Stimulated activated memory B cell treated with anti-CD40 and anti-IgM and Interleukin-4, amounts not matched to agents 10 μg/mL and 1 μg/mL and 100 μg/mL, for 72 hours (primary cell): Measurements from ENCODE around the gene MED16.
A peak's percentile ranks its signal among the peaks of the same experiment; 100 is the strongest.

Experiments used
- ATAC-seq: fragments of 150-1000 bp; cut with Tn5 transposase; 2 replicates; pipeline ENCODE4 v1.10.0; 2021
- H3K27ac Mint-ChIP-seq: one replicate; pipeline ENCODE4 v1.8.0; 2022; ENCODE audit warnings: mild to moderate bottlenecking, mixed read lengths
- H3K27me3 Mint-ChIP-seq: one replicate; pipeline ENCODE4 v1.8.0; 2022; ENCODE audit warnings: mixed read lengths
- H3K36me3 Mint-ChIP-seq: one replicate; pipeline ENCODE4 v1.8.0; 2022; ENCODE audit warnings: mixed read lengths
- H3K4me1 Mint-ChIP-seq: one replicate; pipeline ENCODE4 v1.8.0; 2022; ENCODE audit warnings: mixed read lengths
- H3K4me3 Mint-ChIP-seq: one replicate; pipeline ENCODE4 v1.8.0; 2022; ENCODE audit warnings: mild to moderate bottlenecking, moderate library complexity, mixed read lengths
- H3K9me3 Mint-ChIP-seq: one replicate; pipeline ENCODE4 v1.8.0; 2022; ENCODE audit warnings: mixed read lengths

The MED16 gene

GRCh38 chr19:892894-893689, at the start of gene MED16, which contains the start of gene RNU6-9:
TSS of gene MED16 (minus strand) at chr19:893187. CDS start at chr19:891131, 2,056 bp downstream.
TSS of gene RNU6-9 (plus strand) at chr19:893484.
- Mint-ChIP-seq H3K27me3 (no peaks in the 10 kb centered on the region), H3K27ac (peak within 1 kb of the TSS; percentile 100), H3K4me1 (peaks cover 47% of the 10 kb centered on the region), H3K4me3 (peak within 1 kb of the TSS; percentile 95), H3K36me3 (peaks cover 20% of the 10 kb centered on the region), H3K9me3 (no peaks in the 10 kb centered on the region)
- ATAC-seq = peak; percentile 92

GRCh38 chr19:942133-942645, 49.2 kb upstream of the MED16 start:
- Mint-ChIP-seq H3K27me3 (no peaks in the 10 kb centered on the region), H3K36me3 (peaks cover 62% of the 10 kb centered on the region), H3K9me3 (no peaks in the 10 kb centered on the region), H3K4me1 (peaks cover 63% of the 10 kb centered on the region), H3K4me3 (peak overlapping the region; percentile 36), H3K27ac (peak overlapping the region; percentile 92)
- ATAC-seq = no peak

GRCh38 chr19:941292-942132, 48.5 kb upstream of the MED16 start:
- Mint-ChIP-seq H3K36me3 (peaks cover 68% of the 10 kb centered on the region), H3K27ac (peak overlapping the region; percentile 92), H3K9me3 (no peaks in the 10 kb centered on the region), H3K27me3 (no peaks in the 10 kb centered on the region), H3K4me1 (peaks cover 63% of the 10 kb centered on the region), H3K4me3 (peak overlapping the region; percentile 76)
- no peak for ATAC-seq

- Mint-ChIP-seq H3K4me3 (peak overlapping the region; percentile 78), H3K9me3 (no peaks in the 10 kb centered on the region), H3K27me3 (no peaks in the 10 kb centered on the region), H3K36me3 (peaks cover 72% of the 10 kb centered on the region), H3K4me1 (peaks cover 61% of the 10 kb centered on the region), H3K27ac (peak overlapping the region; percentile 92)
- peak; percentile 76 for ATAC-seq
These were observed 47.8 kb upstream of the MED16 start for GRCh38 chr19:940591-941291.

- ATAC-seq = no peak
- Mint-ChIP-seq H3K27me3 (no peaks in the 10 kb centered on the region), H3K4me1 (peaks cover 58% of the 10 kb centered on the region), H3K36me3 (peaks cover 75% of the 10 kb centered on the region), H3K9me3 (no peaks in the 10 kb centered on the region), H3K27ac (peak overlapping the region; percentile 92), H3K4me3 (peak overlapping the region; percentile 78)
These were observed 46.9 kb upstream of the MED16 start for GRCh38 chr19:939922-940321.

GRCh38 chr19:939439-939838, 46.5 kb upstream of the MED16 start:
- peaks cover 70% of the 10 kb centered on the region for H3K36me3 Mint-ChIP-seq
- H3K27ac Mint-ChIP-seq = peak overlapping the region; percentile 92
- no peak for ATAC-seq
- H3K9me3 Mint-ChIP-seq = no peaks in the 10 kb centered on the region
- H3K27me3 Mint-ChIP-seq = no peaks in the 10 kb centered on the region
- peak overlapping the region; percentile 78 for H3K4me3 Mint-ChIP-seq
- peaks cover 54% of the 10 kb centered on the region for H3K4me1 Mint-ChIP-seq

- Mint-ChIP-seq H3K27me3 (no peaks in the 10 kb centered on the region), H3K36me3 (peaks cover 60% of the 10 kb centered on the region), H3K4me1 (peaks cover 58% of the 10 kb centered on the region), H3K9me3 (no peaks in the 10 kb centered on the region), H3K27ac (peak overlapping the region; percentile 81), H3K4me3 (no peak overlapping the region)
- no peak for ATAC-seq
These were observed 45.4 kb upstream of the MED16 start for GRCh38 chr19:938233-938923.

GRCh38 chr19:937259-937694, 44.3 kb upstream of the MED16 start:
- H3K27me3 Mint-ChIP-seq = no peaks in the 10 kb centered on the region
- no peaks in the 10 kb centered on the region for H3K9me3 Mint-ChIP-seq
- H3K36me3 Mint-ChIP-seq = peaks cover 56% of the 10 kb centered on the region
- peak overlapping the region; percentile 5 for H3K4me3 Mint-ChIP-seq
- peak overlapping the region; percentile 81 for H3K27ac Mint-ChIP-seq
- ATAC-seq = peak; percentile 77
- H3K4me1 Mint-ChIP-seq = peaks cover 69% of the 10 kb centered on the region

GRCh38 chr19:936175-936546, 43.2 kb upstream of the MED16 start:
- H3K27me3 Mint-ChIP-seq = no peaks in the 10 kb centered on the region
- peak overlapping the region; percentile 81 for H3K27ac Mint-ChIP-seq
- H3K4me3 Mint-ChIP-seq = no peak overlapping the region
- peaks cover 56% of the 10 kb centered on the region for H3K36me3 Mint-ChIP-seq
- peaks cover 69% of the 10 kb centered on the region for H3K4me1 Mint-ChIP-seq
- ATAC-seq = no peak
- no peaks in the 10 kb centered on the region for H3K9me3 Mint-ChIP-seq

- no peaks in the 10 kb centered on the region for H3K9me3 Mint-ChIP-seq
- peaks cover 52% of the 10 kb centered on the region for H3K36me3 Mint-ChIP-seq
- H3K4me3 Mint-ChIP-seq = no peak overlapping the region
- no peaks in the 10 kb centered on the region for H3K27me3 Mint-ChIP-seq
- no peak overlapping the region for H3K27ac Mint-ChIP-seq
- ATAC-seq = no peak
- peaks cover 69% of the 10 kb centered on the region for H3K4me1 Mint-ChIP-seq
These were observed 42.0 kb upstream of the MED16 start for GRCh38 chr19:934865-935479.

- H3K27me3 Mint-ChIP-seq = no peaks in the 10 kb centered on the region
- H3K36me3 Mint-ChIP-seq = peaks cover 49% of the 10 kb centered on the region
- peak overlapping the region; percentile 86 for H3K27ac Mint-ChIP-seq
- no peak for ATAC-seq
- peaks cover 66% of the 10 kb centered on the region for H3K4me1 Mint-ChIP-seq
- H3K4me3 Mint-ChIP-seq = no peak overlapping the region
- no peaks in the 10 kb centered on the region for H3K9me3 Mint-ChIP-seq
These were observed 41.3 kb upstream of the MED16 start for GRCh38 chr19:934197-934840.

GRCh38 chr19:933553-933882, 40.5 kb upstream of the MED16 start:
- peak overlapping the region; percentile 79 for H3K4me3 Mint-ChIP-seq
- no peaks in the 10 kb centered on the region for H3K27me3 Mint-ChIP-seq
- H3K9me3 Mint-ChIP-seq = no peaks in the 10 kb centered on the region
- peaks cover 47% of the 10 kb centered on the region for H3K36me3 Mint-ChIP-seq
- peaks cover 65% of the 10 kb centered on the region for H3K4me1 Mint-ChIP-seq
- ATAC-seq = no peak
- peak overlapping the region; percentile 86 for H3K27ac Mint-ChIP-seq

GRCh38 chr19:932648-933552, 39.9 kb upstream of the MED16 start:
- Mint-ChIP-seq H3K27ac (peak overlapping the region; percentile 86), H3K4me3 (peak overlapping the region; percentile 79), H3K27me3 (no peaks in the 10 kb centered on the region), H3K4me1 (peaks cover 65% of the 10 kb centered on the region), H3K36me3 (peaks cover 42% of the 10 kb centered on the region), H3K9me3 (no peaks in the 10 kb centered on the region)
- peak; percentile 57 for ATAC-seq
